Measurements from ENCODE around the gene RHOG.

GRCh38 chr11:3835751-3836150 lies 5.0 kb downstream of the RHOG start:
- no peak for TF ChIP-seq CTCF (IDR thresholded peaks at IDR 0.05)
- TF ChIP-seq POLR2A (IDR thresholded peaks at IDR 0.05): no peak
